Measurements from ENCODE around the gene FGD6.

GRCh38 chr12:95227818-95228356 is 10.6 kb upstream of the FGD6 start:
- TF ChIP-seq CTCF (IDR thresholded peaks at IDR 0.05), result no peak
- no peak for TF ChIP-seq POLR2A (IDR thresholded peaks at IDR 0.05)
- no peak for TF ChIP-seq POLR2AphosphoS5 (IDR thresholded peaks at IDR 0.05; ENCODE audit: insufficient read depth in 1 of 2, low read depth in 1 of 2)
